ENCODE measurements around the gene KCNJ9. TPM values are rescaled to one million over a fixed set of nuclear protein-coding genes. Genes with fewer than 3 reads are reported as not detected.

Gene KCNJ9
- total RNA-seq, 1 experiment from 2014 or later: not detected

- ChIA-PET CTCF (interaction anchor here (0.7 to 1.9 kb wide), 7 partner anchors 19 to 194 kb away, joined by 3 to 10 read pairs (median 5); no protein-coding TSS in a partner anchor), POLR2A (ENCODE audit: unreplicated experiment) (interaction anchor here (0.6 to 0.7 kb wide), 2 partner anchors 25 to 98 kb away, joined by 6 to 8 read pairs; no protein-coding TSS in a partner anchor)
- intact Hi-C loops (cut with micrococcal nuclease; ENCODE audit: unreplicated experiment): loop anchor here (10.0 kb wide), 1 partner anchor 193 kb away; the partner anchor contains the start of gene CFAP45
- DNase-seq: no peak
- no peaks in the 10 kb centered on the region for H3K27me3 ChIP-seq (ENCODE audit: insufficient read depth, low read depth)
- H3K4me2 ChIP-seq: peak overlapping the region; percentile 98
- H3F3A ChIP-seq (ENCODE audit: insufficient read depth, low read depth): peaks cover 13% of the 10 kb centered on the region; the same call in 1 of the 2 replicates
- BruUV-seq (replicated peaks): TSS peak; percentile 38
- H3K27ac ChIP-seq: no peak overlapping the region
- no peaks in the 10 kb centered on the region for H3K9me3 ChIP-seq (ENCODE audit: insufficient read depth, low read depth)
- H3K4me3 ChIP-seq: peak overlapping the region; percentile 97
- no peaks in the 10 kb centered on the region; the same call in 1 of the 2 replicates for H3K79me2 ChIP-seq (ENCODE audit: low read depth)
- H3K9me2 ChIP-seq (ENCODE audit: insufficient read depth): no peaks in the 10 kb centered on the region
- H3K4me1 ChIP-seq (replicated peaks; ENCODE audit: insufficient read depth): peaks cover 34% of the 10 kb centered on the region
- H4K20me1 ChIP-seq (ENCODE audit: insufficient read depth): no peaks in the 10 kb centered on the region
- H2AFZ ChIP-seq: no peak overlapping the region; the same call in 1 of the 2 replicates
- H3K36me3 ChIP-seq (ENCODE audit: low read depth): no peaks in the 10 kb centered on the region
- TF ChIP-seq EZH2 (IDR thresholded peaks at IDR 0.05; ENCODE audit: low read depth) (no peak), CTCF (conservative IDR thresholded peaks at IDR 0.05) (no peak)
These were observed 16.0 kb downstream of the KCNJ9 start for GRCh38 chr1:160097151-160097910.

GRCh38 chr1:160097911-160098851, 16.8 kb downstream of the KCNJ9 start, which contains the start of gene IGSF8:
Gene IGSF8 (minus strand): TSS chr1:160098619. CDS start chr1:160098472, 147 bp downstream.
- intact Hi-C loops (cut with micrococcal nuclease; ENCODE audit: unreplicated experiment): loop anchor here (10.0 kb wide), 1 partner anchor 193 kb away; the partner anchor contains the start of gene CFAP45
- peak within 1 kb of the TSS; percentile 80 for H2AFZ ChIP-seq
- H4K20me1 ChIP-seq (ENCODE audit: insufficient read depth): no peaks in the 10 kb centered on the region
- no peaks in the 10 kb centered on the region for H3K36me3 ChIP-seq (ENCODE audit: low read depth)
- peak within 1 kb of the TSS; percentile 98 for H3K4me2 ChIP-seq
- H3K79me2 ChIP-seq (ENCODE audit: low read depth): no peaks in the 10 kb centered on the region; the same call in 1 of the 2 replicates
- H3K27me3 ChIP-seq (ENCODE audit: insufficient read depth, low read depth): no peaks in the 10 kb centered on the region
- TF ChIP-seq CTCF (conservative IDR thresholded peaks at IDR 0.05) (no peak), EZH2 (IDR thresholded peaks at IDR 0.05; ENCODE audit: low read depth) (no peak)
- ChIA-PET POLR2A (ENCODE audit: unreplicated experiment) (interaction anchor here (0.6 to 0.9 kb wide), 3 partner anchors 97 to 229 kb away, joined by 4 to 12 read pairs (median 8); no protein-coding TSS in a partner anchor), CTCF (interaction anchor here (0.5 to 1.5 kb wide), 8 partner anchors 19 to 193 kb away, joined by 3 to 12 read pairs (median 6); no protein-coding TSS in a partner anchor)
- H3K27ac ChIP-seq: peak within 1 kb of the TSS; percentile 31; the same call in 1 of the 2 replicates
- peak; percentile 50 to 90 for DNase-seq
- BruUV-seq (replicated peaks): no TSS peak
- H3K9me3 ChIP-seq (ENCODE audit: insufficient read depth, low read depth): no peaks in the 10 kb centered on the region
- H3F3A ChIP-seq (ENCODE audit: insufficient read depth, low read depth): peaks cover 13% of the 10 kb centered on the region; the same call in 1 of the 2 replicates
- H3K4me1 ChIP-seq (replicated peaks; ENCODE audit: insufficient read depth): peaks cover 34% of the 10 kb centered on the region
- H3K9me2 ChIP-seq (ENCODE audit: insufficient read depth): no peaks in the 10 kb centered on the region
- H3K4me3 ChIP-seq: peak within 1 kb of the TSS; percentile 97

Data from PC-9 (cell line).